BE2C (cell line): ENCODE results near the gene WARS2.

Source experiments
- DNase-seq: peaks from one replicate; pipeline ENCODE4 v3.0.0-alpha.2; 2020
- H3K27me3 ChIP-seq: fragments of 250-450 bp; sonication (Bioruptor Pico); 2 replicates; pipeline ENCODE4 v1.5.1; 2020; ENCODE audit warnings: mild to moderate bottlenecking
- H3K36me3 ChIP-seq: fragments of 250-450 bp; sonication (Bioruptor Pico); 2 replicates; pipeline ENCODE4 v1.5.1; 2020; ENCODE audit warnings: mild to moderate bottlenecking
- H3K4me1 ChIP-seq: fragments of 250-450 bp; sonication (Bioruptor Pico); 2 replicates; pipeline ENCODE4 v1.5.1; 2020
- H3K4me3 ChIP-seq: 2 replicates; pipeline ENCODE4 v1.5.1; 2011; ENCODE audit warnings: low read depth, low read length
- H3K9me3 ChIP-seq: fragments of 250-450 bp; sonication (Bioruptor Pico); 2 replicates; pipeline ENCODE4 v1.5.1; 2020
- TF ChIP-seq, protein P1 (sequence below): IDR thresholded peaks from 2 replicates; pipeline ENCODE4 v1.5.1; 2012; ENCODE audit warnings: mild to moderate bottlenecking, low read depth, low read length

WARS2 gene

GRCh38 chr1:119091618-119092017, 48.8 kb downstream of the WARS2 start:
- no peak for DNase-seq
- H3K27me3 ChIP-seq, result no peaks in the 10 kb centered on the region
- TF ChIP-seq, protein P1, sequence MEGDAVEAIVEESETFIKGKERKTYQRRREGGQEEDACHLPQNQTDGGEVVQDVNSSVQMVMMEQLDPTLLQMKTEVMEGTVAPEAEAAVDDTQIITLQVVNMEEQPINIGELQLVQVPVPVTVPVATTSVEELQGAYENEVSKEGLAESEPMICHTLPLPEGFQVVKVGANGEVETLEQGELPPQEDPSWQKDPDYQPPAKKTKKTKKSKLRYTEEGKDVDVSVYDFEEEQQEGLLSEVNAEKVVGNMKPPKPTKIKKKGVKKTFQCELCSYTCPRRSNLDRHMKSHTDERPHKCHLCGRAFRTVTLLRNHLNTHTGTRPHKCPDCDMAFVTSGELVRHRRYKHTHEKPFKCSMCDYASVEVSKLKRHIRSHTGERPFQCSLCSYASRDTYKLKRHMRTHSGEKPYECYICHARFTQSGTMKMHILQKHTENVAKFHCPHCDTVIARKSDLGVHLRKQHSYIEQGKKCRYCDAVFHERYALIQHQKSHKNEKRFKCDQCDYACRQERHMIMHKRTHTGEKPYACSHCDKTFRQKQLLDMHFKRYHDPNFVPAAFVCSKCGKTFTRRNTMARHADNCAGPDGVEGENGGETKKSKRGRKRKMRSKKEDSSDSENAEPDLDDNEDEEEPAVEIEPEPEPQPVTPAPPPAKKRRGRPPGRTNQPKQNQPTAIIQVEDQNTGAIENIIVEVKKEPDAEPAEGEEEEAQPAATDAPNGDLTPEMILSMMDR, result no peak

GRCh38 chr1:119090250-119090649, 50.2 kb downstream of the WARS2 start:
- H3K27me3 ChIP-seq, result no peaks in the 10 kb centered on the region
- TF ChIP-seq, protein P1, result no peak
- no peaks in the 10 kb centered on the region for H3K9me3 ChIP-seq
- H3K4me1 ChIP-seq, result no peaks in the 10 kb centered on the region
- no peak for DNase-seq
- no peaks in the 10 kb centered on the region for H3K36me3 ChIP-seq
- no peak overlapping the region for H3K4me3 ChIP-seq

More at GRCh38 chr1:119091618-119092017, 48.8 kb downstream of the WARS2 start:
- H3K4me3 ChIP-seq, result no peak overlapping the region
- H3K9me3 ChIP-seq, result no peaks in the 10 kb centered on the region
- no peaks in the 10 kb centered on the region for H3K36me3 ChIP-seq
- no peaks in the 10 kb centered on the region for H3K4me1 ChIP-seq

DNA sequence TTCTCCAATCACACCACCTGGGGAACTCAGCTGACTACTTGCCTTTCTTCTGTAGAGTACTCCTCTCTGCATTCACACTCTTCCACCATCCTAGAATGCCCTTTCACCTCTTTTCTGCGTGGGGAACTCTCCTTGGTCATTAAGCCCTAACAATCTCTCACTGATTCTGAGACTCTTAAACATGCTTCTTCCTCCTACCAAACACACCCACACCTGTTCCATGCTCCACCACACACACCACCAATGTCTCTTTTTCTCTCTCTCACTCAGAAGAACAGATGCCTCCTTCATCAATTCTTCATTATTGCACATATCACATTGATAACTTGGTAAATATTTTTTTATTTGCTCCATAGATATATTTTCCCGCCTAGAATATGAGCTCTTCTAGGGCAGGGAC, 53.6 kb downstream of the WARS2 start:
- Histone ChIP-seq H3K4me3 (no peak overlapping the region), H3K4me1 (no peaks in the 10 kb centered on the region), H3K9me3 (no peaks in the 10 kb centered on the region), H3K27me3 (no peaks in the 10 kb centered on the region), H3K36me3 (no peaks in the 10 kb centered on the region)
- TF ChIP-seq, protein P1, result no peak
- no peak for DNase-seq

DNA sequence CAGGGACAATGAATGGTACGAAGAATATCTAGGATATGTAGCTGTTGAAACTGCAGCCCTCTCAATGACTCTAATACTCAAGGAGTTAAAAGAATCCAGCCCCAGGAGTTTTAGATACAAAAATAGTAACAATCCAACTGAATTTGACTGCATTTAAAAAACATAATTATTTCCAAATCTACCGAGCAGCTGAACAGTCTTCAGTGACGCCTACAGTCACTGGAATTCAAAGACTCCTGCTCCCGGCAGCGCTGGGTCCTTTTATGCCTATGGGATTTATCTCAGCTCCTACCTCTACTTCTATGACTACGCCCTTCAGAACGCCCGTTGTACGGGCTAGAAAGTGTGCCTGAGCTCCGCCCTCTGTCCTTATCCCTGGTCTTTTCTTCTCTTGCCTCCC, 55.7 kb downstream of the WARS2 start:
- TF ChIP-seq, protein P1, result no peak
- no peaks in the 10 kb centered on the region for H3K36me3 ChIP-seq
- no peaks in the 10 kb centered on the region for H3K9me3 ChIP-seq
- no peaks in the 10 kb centered on the region for H3K27me3 ChIP-seq
- no peaks in the 10 kb centered on the region for H3K4me1 ChIP-seq
- H3K4me3 ChIP-seq, result no peak overlapping the region
- DNase-seq, result no peak

- H3K9me3 ChIP-seq, result no peaks in the 10 kb centered on the region
- no peaks in the 10 kb centered on the region for H3K36me3 ChIP-seq
- TF ChIP-seq, protein P1, result no peak
- no peak overlapping the region for H3K4me3 ChIP-seq
- H3K4me1 ChIP-seq, result no peaks in the 10 kb centered on the region
- no peaks in the 10 kb centered on the region for H3K27me3 ChIP-seq
- DNase-seq, result no peak
Measured at GRCh38 chr1:119083980-119084379, 56.5 kb downstream of the WARS2 start.

DNA sequence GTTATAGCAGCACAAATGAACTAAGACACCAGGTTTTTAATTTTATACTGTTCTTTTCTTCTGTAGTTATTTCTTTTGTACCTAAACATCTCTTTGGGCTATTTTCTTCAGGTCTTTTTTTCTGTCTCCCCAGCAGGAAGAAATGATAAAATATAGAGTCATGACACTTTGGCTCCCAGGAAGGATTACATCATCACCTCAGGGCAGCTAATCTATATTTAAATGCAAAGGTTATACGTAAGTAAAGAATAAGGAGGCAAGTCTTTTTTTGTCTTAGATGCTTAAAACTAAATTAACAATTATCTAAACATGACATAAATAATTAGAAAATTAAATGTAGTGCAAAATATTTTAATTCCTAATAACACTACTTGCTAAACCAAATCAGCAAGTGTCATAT, 57.0 kb downstream of the WARS2 start:
- no peaks in the 10 kb centered on the region for H3K36me3 ChIP-seq
- H3K4me3 ChIP-seq, result no peak overlapping the region
- TF ChIP-seq, protein P1, result no peak
- H3K9me3 ChIP-seq, result no peaks in the 10 kb centered on the region
- DNase-seq, result no peak
- no peaks in the 10 kb centered on the region for H3K4me1 ChIP-seq
- no peaks in the 10 kb centered on the region for H3K27me3 ChIP-seq
